ENCODE measurements around the gene SH3RF3.

The SH3RF3 gene

GRCh38 chr2:109467701-109468100 is 338.7 kb downstream of the SH3RF3 start:
- H4K20me1 ChIP-seq (ENCODE audit: insufficient read depth): no peaks in the 10 kb centered on the region
- H3K4me2 ChIP-seq: no peak overlapping the region
- no peaks in the 10 kb centered on the region for H3K36me3 ChIP-seq (ENCODE audit: insufficient read depth)
- no peak overlapping the region for H3K9ac ChIP-seq
- H2AFZ ChIP-seq (ENCODE audit: low read depth): no peak overlapping the region
- no peaks in the 10 kb centered on the region for H3K4me1 ChIP-seq (ENCODE audit: low read depth, poor library complexity, severe bottlenecking)
- H3K4me3 ChIP-seq (IDR thresholded peaks at IDR 0.05; ENCODE audit: insufficient read depth, low read depth, low read length): no peak overlapping the region
- no peak for TF ChIP-seq CTCF (conservative IDR thresholded peaks at IDR 0.05; ENCODE audit: low read depth, low read length)
- no peaks in the 10 kb centered on the region for H3K27me3 ChIP-seq (ENCODE audit: insufficient read depth, low read depth)
- H3K27ac ChIP-seq: no peak overlapping the region
- no peaks in the 10 kb centered on the region for H3K79me2 ChIP-seq (ENCODE audit: insufficient read depth, low read depth)

- no peak overlapping the region for H3K4me2 ChIP-seq
- no peaks in the 10 kb centered on the region for H3K4me1 ChIP-seq (ENCODE audit: low read depth, poor library complexity, severe bottlenecking)
- no peak overlapping the region for H3K27ac ChIP-seq
These were observed 339.9 kb downstream of the SH3RF3 start for GRCh38 chr2:109468893-109469292.

GRCh38 chr2:109471658-109472057 is 342.7 kb downstream of the SH3RF3 start:
- no peak overlapping the region for H3K27ac ChIP-seq
- H4K20me1 ChIP-seq (ENCODE audit: insufficient read depth): no peaks in the 10 kb centered on the region
- no peak overlapping the region for H2AFZ ChIP-seq (ENCODE audit: low read depth)
- H3K9ac ChIP-seq: no peak overlapping the region
- H3K36me3 ChIP-seq (ENCODE audit: insufficient read depth): no peaks in the 10 kb centered on the region
- H3K27me3 ChIP-seq (ENCODE audit: insufficient read depth, low read depth): no peaks in the 10 kb centered on the region
- H3K4me3 ChIP-seq (IDR thresholded peaks at IDR 0.05; ENCODE audit: insufficient read depth, low read depth, low read length): no peak overlapping the region
- H3K4me2 ChIP-seq: no peak overlapping the region
- no peak for TF ChIP-seq CTCF (conservative IDR thresholded peaks at IDR 0.05; ENCODE audit: low read depth, low read length)
- no peaks in the 10 kb centered on the region for H3K4me1 ChIP-seq (ENCODE audit: low read depth, poor library complexity, severe bottlenecking)
- no peaks in the 10 kb centered on the region for H3K79me2 ChIP-seq (ENCODE audit: insufficient read depth, low read depth)

More at GRCh38 chr2:109468893-109469292, 339.9 kb downstream of the SH3RF3 start:
- TF ChIP-seq CTCF (conservative IDR thresholded peaks at IDR 0.05; ENCODE audit: low read depth, low read length): no peak
- no peak overlapping the region for H3K9ac ChIP-seq
- H2AFZ ChIP-seq (ENCODE audit: low read depth): no peak overlapping the region
- H3K79me2 ChIP-seq (ENCODE audit: insufficient read depth, low read depth): no peaks in the 10 kb centered on the region
- H4K20me1 ChIP-seq (ENCODE audit: insufficient read depth): no peaks in the 10 kb centered on the region
- no peak overlapping the region for H3K4me3 ChIP-seq (IDR thresholded peaks at IDR 0.05; ENCODE audit: insufficient read depth, low read depth, low read length)
- no peaks in the 10 kb centered on the region for H3K27me3 ChIP-seq (ENCODE audit: insufficient read depth, low read depth)
- H3K36me3 ChIP-seq (ENCODE audit: insufficient read depth): no peaks in the 10 kb centered on the region

GRCh38 chr2:109472331-109472959 is 343.4 kb downstream of the SH3RF3 start:
- Histone ChIP-seq H3K9ac (no peak overlapping the region), H3K4me2 (no peak overlapping the region), H3K4me3 (IDR thresholded peaks at IDR 0.05; ENCODE audit: insufficient read depth, low read depth, low read length) (no peak overlapping the region), H3K36me3 (ENCODE audit: insufficient read depth) (no peaks in the 10 kb centered on the region), H4K20me1 (ENCODE audit: insufficient read depth) (no peaks in the 10 kb centered on the region), H3K27ac (no peak overlapping the region), H3K4me1 (ENCODE audit: low read depth, poor library complexity, severe bottlenecking) (no peaks in the 10 kb centered on the region), H2AFZ (ENCODE audit: low read depth) (no peak overlapping the region), H3K27me3 (ENCODE audit: insufficient read depth, low read depth) (no peaks in the 10 kb centered on the region), H3K79me2 (ENCODE audit: insufficient read depth, low read depth) (no peaks in the 10 kb centered on the region)
- TF ChIP-seq CTCF (conservative IDR thresholded peaks at IDR 0.05; ENCODE audit: low read depth, low read length): no peak

Data from KMS-11 (cell line).